ENCODE measurements around the gene KDM7A.

The KDM7A gene

DNA sequence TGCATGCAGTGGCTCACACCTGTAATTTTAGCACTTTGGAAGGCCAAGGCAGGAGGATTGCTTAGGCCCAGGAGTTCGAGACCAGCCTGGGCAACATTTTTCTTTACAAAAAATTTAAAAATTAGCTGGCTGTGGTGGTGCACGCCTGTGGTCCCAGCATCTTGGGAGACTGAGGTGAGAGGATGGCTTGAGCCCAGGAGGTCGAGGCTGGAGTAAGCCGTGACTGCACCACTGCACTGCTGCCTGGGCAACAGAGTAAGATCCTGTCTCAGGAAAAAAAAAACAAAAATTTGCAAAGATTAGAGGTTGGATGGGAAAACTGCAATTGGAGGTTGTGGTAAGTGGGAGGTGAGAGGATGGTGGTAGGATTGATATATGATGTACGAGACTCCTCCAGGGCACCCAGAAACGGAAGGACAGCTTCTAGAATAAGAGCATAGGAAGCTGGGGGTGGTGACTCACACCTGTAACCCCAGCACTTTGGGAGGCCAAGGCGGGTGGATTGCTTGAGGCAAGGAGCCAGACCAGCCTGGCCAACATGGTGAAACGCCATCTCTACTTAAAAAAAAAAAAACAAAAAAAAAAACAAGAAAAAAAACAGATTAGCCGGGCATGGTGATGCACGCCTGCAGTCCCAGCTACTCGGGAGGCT is 94.9 kb downstream of the KDM7A start:
- DNase-seq, result no peak

DNA sequence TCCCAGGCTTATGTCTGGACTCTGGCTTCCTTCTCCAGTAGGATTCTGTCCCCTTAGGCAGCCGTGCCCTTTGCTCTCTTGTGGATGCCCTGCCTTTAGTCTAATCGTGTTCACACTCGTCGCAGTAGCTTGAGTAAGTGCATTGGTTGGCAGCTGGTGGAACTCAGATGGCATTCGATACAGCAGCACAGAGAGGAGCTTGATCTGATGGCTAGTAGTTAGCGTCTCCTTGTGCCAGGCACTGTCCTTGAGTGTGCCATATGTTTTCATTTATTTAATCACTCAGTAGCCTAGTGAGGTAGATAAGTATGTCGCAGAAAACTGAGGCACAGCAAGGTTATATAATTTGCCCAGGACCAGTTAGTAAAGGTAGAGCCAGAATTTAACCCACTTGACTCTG is 95.9 kb downstream of the KDM7A start:
- no peak for DNase-seq

DNA sequence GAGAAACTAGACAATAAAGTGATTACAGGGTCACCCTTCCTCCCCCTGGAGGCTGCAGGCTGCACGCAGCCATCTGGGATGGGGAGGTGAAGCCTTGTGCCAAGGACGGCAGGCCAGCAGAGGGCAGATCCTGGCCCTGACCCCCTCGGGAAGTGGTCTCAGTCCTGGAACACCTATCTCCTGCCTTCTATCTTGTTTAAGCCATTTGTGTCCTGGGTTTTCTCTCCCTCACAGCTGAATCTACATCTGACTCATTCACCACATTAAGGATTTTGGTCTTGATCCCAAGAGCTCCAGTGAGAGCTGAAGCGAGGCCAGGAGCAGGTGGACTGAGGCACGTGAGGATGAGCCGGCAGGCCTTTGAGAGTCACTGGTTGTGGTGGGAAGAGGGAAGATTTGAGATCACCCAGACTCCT is 97.7 kb downstream of the KDM7A start:
- no peak for DNase-seq

DNA sequence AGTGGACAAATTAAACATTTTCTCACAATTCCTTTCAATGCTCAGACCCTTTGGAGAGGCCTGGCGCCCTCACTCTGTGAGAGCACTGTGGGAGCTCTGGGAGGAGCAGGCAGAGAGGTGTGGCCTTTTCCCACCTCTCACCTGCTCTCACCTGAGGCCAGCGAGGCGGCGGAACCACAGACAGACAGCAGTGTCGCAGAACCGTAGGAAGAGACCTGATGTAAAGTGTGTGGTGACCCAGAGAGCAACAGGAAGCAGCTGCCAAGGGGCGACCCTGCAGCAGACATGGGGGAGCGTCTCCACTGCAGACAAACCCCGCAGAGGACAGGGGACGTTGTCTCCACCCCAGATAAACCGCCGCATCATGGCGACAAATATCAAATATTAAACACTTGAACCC is 98.4 kb downstream of the KDM7A start:
- no peak for DNase-seq

DNA sequence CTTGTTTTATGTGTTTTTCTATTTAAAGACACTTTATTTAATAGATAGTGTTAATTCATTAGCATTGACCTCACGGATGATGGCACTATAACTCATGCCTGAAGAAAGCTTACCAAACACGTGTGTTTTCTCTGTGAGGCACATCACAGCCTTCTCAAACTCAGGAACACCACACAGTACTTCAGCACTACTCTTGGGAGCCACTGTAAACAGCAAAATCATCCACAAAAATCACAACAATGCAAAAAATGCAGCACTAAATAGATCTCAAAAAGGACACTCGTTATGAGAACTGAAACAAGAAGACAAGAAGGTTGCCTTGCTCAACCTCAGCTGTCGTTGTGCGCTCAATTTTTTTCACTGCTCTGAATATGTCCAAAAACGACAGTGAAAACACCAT is 102.0 kb downstream of the KDM7A start:
- no peak for DNase-seq

DNA sequence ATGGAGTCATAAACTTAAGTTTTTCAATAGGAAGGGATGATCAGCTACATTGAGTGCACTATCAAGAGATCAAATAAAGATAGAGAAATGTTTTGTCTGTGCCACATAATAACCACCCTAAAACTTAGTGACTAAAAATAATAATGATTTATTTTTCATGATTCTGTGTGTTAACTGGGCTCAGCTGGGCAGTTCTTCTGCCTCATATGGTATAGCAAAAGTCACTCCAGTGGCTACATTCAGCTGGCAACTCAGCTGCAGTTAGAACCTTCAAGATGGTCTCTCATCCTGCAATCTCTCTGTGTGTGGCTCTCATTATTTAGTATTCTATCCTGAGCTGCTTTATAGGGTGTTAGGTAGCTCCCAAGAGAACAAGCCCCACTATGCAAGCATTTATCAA is 106.2 kb downstream of the KDM7A start:
- no peak for DNase-seq

DNA sequence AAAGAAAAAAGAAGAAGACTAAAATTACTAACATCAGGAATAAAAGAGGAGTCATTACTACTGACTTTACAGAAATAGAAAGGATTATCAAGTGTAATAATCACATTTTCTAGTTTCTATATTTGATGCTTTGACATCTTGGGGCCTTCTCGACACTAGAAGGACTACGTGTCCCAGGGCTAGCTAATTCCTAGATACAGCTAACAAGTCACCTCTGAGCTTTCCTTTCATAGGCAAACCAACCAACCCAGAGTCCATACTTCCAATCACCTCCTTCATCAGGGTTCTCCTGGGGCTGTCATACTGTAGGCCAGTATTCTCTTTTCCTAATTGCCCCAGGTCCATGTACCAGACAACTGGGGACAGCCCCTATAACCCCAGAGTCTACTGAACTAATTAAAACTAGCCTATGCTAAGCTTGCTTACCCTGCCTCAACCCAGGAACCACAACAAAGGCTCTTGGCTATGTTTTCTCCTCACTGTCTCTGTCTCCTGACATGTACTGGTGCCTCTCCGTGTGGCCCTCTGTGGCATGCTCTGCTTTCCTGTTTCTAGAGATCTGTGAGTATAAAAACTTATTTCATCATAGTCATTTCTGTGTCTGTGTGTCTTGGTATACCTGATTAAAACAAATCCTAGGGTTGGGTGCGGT is 107.4 kb downstream of the KDM7A start:
- no peak for DNase-seq

DNA sequence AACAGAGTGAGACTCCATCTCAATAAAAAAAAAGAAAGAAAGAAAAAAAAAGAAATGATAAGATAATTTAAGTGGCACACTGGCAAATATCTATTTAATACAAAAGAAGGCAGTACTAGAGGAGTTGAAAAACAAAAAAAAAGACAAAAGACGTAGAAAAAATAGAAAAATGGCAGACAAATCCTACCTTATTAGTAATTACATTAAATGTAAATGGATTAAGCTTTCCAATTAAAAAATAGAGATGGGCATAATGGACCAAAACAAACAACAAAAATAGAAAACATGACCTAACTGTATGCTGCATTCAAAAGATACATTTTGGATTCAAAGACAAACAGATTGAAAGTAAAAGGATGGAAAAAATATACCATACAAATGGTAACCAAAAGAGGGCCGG is 108.8 kb downstream of the KDM7A start:
- no peak for DNase-seq

DNA sequence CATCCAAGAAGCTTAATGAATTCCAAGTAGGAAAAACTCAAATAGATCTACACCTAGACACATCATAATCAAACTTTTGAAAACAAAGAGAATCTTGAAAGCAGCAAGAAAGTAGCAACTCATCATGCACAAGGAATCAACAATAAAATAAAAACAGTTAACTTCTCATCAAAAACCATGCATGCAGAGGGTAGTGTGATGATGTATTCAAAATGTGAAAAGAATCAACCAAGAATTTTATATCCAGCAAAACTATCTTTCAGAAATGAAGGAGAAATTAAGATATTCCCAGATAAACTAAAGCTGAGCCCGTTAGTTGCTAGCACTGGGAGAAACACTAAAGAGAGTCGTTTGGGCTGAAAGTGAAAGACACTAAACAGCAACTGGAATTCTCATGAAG is 109.7 kb downstream of the KDM7A start:
- no peak for DNase-seq

DNA sequence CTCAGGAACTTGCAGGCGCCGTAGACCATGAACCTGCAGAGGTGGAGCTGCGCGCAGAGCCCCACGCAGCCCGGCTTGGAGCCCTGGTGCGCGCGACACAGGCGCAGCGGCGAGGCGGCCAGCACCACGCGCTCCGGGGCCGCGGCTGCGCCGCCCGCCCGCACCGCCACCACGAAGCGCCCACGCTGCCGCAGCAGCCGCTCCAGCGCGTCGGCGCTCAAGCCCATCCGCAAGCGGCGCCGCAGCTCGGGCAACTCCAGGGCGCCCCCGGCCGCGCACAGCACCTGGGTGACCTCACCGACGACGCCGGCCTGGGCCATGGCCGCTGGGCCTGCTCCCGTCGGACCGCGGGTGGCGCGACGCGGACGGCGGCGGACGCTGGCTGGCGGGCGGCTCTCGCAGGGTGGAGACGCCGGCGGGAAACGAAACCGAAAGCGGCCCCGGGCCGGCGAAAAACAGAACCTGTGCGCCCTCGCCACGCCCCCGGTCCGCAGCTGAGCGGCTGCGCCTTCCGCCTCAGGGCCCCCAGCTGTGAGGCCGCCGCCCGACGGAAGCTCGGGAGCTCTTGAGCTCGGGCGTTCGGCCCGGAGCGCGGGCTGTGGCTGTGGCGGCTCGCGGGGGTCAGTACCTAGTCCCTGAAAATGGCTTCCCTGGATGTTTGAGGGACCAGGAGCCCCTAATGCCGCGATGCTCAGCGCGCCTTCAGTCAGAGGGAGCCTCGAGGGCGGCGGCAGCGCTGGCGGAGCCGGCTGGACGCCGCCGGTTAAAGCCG is 114.1 kb downstream of the KDM7A start, which contains the start of gene PARP12:
TSS of gene PARP12 (minus strand) at position 424 of the 772 bp plus-strand sequence. CDS start at position 320, 104 bp downstream.
- DNase-seq, result peak; percentile 30

DNA sequence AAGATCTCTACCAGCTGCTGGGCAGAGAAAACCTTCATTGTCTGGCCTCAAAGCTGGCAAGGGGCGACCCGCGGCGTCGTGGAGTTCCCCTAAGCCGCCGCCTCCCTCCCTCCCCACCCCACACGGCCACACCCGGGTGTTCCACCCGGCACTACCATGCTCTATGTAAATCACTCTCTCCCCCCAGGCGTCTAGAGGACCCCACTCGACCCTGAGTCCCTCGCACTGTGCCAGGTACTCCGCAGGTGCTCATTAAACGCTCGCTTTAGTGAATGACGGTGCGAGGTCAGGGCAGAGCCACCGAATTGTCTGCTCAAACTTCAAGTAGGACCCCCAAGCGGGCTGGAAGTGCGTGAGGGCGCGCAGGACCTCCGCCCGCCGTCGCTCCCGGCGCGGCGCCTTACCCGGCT is 114.7 kb downstream of the KDM7A start:
- DNase-seq, result no peak

DNA sequence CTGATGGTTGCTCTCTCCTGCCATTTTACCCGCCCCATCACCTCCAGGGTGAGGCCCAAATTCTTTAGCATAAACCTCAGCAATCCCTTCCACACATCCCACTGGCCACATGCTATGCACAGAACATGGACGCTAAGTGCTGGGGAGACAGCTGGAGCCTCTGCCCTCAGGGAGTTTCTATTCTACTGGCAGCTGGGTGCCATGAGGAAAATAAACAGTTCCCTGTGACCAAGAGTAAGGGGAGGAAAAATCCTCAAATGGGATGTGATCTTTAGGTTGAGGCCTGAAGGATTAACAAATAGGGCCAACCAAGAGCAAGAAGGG is 115.2 kb downstream of the KDM7A start:
- no peak for DNase-seq

DNA sequence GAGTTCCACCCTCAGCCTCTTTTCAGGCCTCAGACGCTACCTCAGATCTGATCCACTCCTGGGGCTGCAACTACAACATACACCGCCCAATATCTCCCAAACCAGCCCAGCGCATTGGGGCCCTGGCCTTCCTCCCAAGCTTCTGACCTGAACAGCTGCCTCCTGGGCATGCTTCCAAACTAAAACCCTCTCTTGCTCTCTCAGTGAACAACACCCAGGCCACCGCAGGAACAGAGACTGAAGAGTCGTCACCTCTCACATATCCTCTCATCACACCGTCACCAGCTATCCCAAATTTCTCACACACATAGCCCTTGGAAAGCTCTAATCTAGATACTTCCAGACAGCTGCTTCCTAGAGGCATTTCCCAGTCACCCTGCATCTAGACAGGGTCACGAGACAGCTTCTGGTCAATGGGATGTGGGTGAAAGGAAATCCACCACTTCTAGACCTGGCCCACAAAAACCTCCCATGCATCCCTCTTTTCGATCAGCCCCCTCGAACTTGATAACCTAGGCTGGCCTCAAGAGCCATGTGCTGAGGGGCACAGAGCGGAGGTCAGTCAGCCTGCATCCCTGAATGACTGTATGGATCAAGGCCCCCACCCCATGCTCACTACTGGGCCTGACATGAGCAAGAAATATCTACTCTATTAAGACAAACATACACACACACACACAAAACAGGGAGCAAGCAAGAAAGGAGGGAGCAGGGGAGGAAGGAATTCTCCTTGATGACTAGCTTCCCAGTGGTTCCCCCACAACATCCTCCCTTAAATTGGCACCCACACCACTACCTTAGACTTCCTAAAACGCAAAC is 115.8 kb downstream of the KDM7A start:
- DNase-seq, result no peak

DNA sequence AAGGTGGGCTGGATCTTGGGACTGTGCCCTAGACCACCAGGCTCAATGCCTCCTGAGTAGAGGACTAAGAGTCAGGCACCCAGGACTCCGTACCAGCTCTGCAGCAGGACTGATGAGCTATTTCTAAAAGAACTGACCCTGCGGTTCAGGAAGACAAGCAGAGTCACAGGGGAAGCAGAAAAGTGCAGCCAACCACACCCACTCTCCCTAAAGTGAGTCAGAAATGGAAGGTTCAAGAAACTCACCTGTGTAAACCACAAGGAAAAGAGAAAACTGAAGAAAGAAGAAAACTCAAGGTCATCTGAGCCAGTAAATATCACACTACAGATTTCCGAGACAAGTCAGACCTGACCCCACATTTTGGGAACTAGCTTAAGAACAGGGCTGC is 116.5 kb downstream of the KDM7A start:
- DNase-seq, result no peak

DNA sequence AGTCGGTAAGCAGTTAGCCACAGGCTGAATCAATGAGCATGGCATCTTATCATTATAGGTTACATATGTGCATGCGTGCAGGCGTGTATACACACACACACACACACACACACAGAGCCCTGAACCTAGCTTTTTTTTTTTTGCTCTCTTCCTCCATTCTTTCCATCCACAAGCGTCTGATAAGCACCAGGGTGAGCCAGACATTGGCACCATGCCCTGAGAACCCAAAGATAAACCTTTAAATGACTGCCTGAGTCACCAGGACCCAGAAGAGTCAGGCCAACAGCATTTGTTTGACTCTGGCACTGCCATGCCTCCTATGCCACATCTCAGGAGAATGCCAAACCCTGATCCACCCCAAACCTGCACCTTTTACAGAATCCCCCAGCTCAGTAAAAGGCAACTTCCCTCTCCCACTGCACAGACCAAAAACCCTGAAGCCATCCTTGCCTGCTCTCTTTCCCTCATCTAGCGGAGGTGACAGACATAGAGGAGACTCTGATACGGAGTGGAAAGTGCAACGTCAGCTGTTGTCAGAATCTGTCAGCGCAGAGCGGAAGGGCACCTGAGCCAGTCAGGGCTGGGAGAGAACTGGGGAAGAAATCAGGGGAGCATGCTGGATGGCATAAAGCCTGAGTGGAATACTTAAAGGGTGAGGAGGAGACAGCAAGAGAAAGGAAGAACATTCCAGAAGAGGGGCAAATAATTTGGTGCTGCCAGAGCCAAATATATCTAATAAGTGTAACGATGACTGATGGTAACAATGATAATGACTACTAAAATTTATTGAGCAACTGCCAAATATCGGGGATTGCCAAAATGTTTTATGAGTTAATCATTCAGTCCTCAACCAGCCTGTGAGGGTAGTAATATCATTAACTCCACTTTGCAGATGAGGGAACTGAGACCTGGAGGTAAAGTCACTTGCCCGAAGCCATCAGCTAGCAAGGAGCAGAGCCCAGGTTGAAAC is 117.2 kb downstream of the KDM7A start:
- no peak for DNase-seq

DNA sequence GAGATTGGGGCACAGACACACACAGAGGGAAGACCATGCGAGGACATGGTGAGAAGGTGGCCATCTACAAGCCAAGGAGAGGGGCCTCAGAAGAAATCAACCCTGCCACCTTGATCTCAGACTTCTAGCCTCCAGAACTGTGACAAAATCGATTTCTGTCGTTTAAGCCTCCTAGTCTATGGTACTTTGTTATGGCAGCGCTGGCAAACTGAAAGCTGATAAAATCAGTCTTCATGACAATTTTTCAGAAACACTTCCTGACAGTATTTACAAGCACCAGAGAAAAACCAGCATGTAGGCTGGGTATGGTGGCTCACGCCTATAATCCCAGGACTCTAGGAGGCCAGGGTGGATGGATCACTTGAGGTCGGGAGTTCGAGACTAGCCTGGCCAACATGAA is 118.3 kb downstream of the KDM7A start:
- DNase-seq, result no peak

DNA sequence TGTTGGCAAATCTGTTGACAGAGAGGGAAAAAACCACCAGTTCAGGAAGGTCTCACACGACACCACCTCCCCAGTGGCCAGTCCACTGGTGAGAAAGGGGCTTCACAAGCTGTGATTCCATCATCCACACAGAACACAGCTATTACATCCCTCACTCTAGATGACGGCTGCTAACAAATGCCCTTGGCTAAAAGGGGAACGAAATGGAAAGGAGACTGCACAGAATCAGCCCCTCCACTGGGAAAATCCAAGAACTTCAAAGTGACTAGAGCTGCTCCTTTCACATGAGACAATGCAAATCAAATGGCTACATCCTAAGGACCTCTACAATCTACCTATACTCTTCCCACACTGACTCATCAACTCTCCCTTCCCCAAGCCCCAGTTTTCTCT is 119.6 kb downstream of the KDM7A start:
- no peak for DNase-seq

DNA sequence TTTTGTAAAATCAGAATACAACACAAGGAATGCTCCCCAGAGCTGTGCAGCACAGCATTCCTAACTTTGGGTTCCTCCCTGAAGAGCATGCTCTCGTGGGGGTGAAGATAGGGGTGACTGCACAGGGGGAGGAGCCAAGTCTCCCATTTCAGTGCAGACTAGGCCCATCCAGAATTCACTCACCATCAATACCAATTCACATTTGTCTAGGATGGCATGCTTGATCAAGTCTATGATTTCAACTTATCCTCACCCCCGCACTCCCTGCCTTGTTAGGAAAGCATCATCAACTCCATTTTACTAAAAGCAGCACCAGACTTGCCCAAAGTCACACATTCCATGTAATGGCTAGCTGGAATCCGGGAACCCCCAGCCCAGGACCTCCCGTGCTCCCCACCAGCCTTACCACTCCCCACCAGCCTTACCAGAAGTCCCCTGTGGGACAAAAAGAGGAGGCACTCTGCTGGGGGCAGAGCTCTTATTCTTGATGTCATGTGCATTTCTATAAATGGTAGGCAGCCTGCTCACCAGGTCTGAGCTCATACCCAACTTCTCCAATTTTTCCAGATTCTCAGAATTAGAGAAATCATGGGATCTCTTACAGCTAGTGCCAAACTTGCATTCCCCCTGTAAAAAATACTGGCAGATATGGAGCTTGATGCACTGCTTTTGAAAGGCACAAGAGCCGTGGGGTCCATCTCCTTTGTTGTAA is 120.2 kb downstream of the KDM7A start:
- DNase-seq, result no peak

DNA sequence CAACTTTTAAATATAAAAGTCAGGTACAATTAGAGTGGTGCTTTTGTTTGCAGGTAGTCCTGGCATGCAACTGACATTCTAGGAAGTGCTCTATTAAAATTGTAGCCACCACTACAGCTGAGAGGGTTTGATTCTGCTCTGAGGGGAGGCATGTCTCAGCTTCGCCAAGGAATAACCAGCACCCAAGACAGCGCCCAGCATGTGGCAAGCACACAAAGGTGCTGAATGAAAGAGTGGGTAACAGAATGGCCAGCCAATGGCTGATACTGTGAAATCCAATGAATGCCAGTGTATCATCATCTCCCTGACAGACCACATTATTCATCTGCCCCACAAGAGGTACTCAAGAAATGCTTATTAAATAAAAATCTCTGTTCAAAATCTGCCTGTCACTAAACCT is 121.0 kb downstream of the KDM7A start:
- DNase-seq, result no peak

DNA sequence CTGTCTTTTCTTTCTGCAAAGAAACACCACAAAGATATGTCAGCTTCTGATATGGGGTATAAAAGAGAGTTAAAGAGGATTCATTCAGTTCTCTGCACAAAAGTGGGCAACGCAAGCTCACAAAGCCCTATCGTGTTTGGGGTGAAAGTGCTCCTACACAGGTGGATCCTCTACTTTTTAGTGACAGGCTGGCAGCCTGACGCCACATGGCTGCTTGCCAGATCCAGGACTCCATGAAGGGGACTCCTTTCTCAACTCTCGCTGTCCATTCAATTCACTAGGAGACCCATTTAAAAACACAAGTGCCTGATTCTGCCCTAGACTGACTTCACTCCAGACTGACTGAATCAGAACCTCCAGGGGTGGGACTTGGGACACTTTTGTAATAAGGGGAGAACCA is 122.0 kb downstream of the KDM7A start:
- DNase-seq, result no peak

DNA sequence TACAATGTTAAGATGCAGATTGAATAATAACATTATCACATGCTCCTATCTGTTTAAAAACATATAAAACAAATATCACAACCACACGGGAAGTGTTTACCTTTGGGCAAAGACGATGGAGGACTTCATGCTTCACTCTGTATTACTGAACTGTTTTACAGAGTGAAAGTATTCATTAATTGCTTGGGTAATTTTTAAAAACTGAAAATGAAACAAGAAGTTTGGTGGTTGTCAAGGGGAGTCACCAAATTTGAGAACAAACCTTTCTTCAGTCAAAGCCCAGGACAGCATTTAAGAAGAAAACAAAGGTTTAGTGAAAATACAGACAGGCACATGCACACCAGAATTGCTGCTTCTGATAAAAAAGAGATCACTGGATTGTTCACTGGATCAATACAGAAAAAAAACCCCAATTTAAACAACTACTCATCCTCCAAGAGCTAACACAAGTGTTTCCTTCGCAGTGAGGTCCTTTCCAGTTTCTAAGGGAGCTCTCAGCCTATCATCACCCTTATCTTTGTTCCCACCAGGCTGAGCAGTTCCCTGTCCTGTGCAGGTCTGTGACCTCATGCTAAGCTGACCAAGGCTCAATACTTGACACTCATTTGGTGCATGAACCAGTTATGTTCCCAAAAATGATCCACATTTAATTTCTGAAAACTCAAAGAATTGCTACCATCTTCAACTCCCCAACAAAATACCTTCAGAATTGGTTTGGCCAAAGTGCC is 122.8 kb downstream of the KDM7A start:
- no peak for DNase-seq
